Amniotic stem cell (primary cell): ENCODE results near the gene TDRD12.
"Not testable (repeated sequence)": the region's sequence is repeated elsewhere in the genome, so short reads cannot be mapped to it uniquely, and the experiment has no call there.

Experiments used
- DNase-seq: peaks from one replicate; lab custom pipeline; 2025; lab: John Stamatoyannopoulos, UW

Gene TDRD12

DNA sequence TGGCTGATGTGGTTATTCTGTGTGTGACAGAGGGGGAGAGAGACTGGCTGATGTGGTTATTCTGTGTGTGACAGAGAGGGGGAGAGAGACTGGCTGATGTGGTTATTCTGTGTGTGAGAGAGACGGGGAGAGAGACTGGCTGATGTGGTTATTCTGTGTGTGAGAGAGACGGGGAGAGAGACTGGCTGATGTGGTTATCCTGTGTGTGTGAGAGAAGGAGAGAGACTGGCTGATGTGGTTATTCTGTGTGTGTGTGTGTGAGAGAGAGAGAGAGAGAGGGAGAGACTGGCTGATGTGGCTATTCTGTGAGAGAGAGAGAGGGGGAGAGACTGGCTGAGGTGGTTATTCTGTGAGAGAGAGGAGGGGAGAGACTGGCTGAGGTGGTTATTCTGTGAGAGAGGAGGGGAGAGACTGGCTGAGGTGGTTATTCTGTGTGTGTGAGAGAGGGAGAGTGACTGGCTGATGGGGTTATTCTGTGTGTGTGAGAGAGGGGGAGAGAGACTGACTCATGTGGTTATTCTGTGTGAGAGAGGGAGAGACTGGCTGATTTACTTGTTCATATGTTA lies 27.1 kb downstream of the TDRD12 start:
- DNase-seq, result not testable (repeated sequence)

DNA sequence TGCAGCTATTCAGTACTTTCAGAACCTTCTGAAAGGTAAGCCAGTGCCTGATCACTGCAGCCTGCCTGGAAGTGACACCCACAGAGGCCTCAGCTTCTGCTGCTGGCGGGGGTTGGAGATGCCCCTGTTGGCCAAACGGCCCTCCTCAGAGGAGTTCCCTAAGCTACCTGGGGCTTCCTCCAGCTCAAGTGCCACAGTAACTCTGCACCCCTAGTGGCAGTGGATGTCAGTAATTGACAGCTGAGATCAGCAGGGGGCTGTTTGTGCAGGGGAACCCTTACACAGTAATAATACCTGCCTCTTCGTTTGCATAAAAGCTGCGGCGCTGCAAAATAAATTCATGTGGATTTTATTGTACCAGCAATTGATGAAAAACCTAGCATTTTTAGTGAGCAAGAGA lies 28.9 kb downstream of the TDRD12 start:
- DNase-seq, result no peak

- DNase-seq, result no peak
Measured at GRCh38 chr19:32748948-32749347, 29.4 kb downstream of the TDRD12 start.

DNA sequence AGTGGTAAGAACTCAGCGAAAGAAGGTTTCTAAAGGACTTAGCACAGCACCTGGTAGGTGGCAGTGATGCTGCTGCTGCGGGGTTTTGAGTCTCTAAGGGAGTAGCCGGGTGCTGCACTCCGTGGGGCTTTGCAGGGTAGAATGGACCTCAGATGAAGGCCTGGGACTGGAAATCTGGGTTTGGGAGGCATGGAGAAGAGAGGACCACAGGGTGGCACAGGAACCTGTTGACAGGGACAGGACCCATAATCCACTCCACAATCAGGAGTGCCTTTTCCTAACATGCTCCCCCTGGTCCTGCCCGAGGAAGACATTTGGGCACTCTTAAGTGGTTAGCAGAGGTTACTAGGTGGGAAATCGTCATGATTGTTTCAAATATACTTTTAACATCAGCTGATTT lies 29.8 kb downstream of the TDRD12 start:
- DNase-seq, result no peak

- no peak for DNase-seq
Measured at GRCh38 chr19:32750441-32751055, 31.0 kb downstream of the TDRD12 start.

GRCh38 chr19:32751066-32751465 lies 31.5 kb downstream of the TDRD12 start:
- no peak for DNase-seq

- DNase-seq, result no peak
Measured at GRCh38 chr19:32757189-32757588, 37.6 kb downstream of the TDRD12 start.

DNA sequence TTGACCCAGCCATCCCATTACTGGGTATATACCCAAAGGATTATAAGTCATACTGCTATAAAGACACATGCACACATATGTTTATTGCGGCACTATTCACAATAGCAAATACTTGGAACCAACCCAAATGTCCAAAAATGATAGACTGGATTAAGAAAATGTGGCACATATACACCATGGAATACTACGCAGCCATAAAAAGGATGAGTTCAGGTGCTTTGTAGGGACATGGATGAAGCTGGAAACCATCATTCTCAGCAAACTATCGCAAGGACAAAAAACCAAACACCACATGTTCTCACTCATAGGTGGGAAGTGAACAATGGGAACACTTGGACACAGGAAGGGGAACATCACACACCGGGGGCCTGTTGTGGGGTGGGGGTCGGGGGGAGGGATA lies 45.8 kb downstream of the TDRD12 start:
- not testable (repeated sequence) for DNase-seq

GRCh38 chr19:32767951-32768679 lies 48.5 kb downstream of the TDRD12 start:
- DNase-seq, result no peak

DNA sequence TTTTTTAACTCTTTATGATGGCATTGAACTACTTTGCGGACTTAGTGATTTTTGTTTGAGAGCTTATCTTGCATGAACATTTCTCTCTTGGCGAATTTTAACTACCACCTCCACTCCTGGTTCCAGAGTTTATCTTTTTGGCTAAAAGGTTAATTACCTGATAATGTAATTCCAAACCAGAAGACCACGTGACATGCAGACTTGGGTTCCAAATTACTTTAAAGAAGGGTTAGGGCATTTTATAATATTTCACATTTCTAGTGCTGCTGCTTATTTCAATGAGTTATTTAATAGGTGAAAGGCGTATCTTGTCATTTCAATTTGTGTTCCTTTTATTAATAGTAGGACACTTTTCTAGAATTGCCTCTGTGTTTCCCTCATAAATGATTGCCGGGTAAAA lies 52.0 kb downstream of the TDRD12 start:
- DNase-seq, result no peak

DNA sequence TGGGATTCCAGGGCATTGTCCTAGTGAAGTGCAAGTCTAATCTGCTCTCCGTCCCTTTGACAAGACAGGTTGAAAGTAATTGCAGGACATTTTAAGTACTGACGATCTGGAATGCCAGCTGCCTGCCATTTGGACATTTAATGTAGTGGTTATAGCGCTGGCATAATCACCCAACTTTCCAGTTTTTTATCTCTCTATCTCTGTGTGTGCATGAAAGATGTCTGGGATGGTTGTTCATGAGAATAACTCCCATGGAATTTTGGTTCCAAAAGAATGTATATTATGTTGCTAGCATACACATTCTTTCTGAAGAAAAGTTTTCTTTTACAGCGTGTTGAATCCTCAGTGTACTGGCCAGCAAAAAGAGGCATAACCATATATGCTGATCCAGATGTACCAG lies 53.6 kb downstream of the TDRD12 start:
- no peak for DNase-seq

GRCh38 chr19:32779082-32779481 lies 59.5 kb downstream of the TDRD12 start:
- no peak for DNase-seq

DNA sequence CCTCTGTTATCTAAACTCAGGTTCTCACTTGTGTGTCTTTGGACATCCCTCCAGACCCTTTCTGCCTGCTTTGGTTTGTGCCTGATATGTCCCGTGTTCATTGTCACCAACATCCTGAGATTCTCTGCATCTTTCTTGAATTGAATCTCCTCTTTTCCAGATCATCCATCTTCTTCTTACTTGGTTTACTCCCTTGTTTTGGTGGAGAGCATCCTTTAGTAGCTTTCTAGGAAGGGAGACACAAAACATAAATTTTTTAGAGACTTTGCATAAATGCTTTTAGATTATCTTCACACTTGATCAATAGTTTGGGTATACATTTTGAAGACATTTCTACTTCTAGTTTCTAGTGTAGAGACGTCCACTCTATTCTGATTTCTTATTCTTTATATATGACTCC lies 61.7 kb downstream of the TDRD12 start:
- DNase-seq, result no peak

- DNase-seq, result not testable (repeated sequence)
Measured at GRCh38 chr19:32782089-32782488, 62.5 kb downstream of the TDRD12 start.

- not testable (repeated sequence) for DNase-seq
Measured at GRCh38 chr19:32787161-32787813, 67.7 kb downstream of the TDRD12 start.

DNA sequence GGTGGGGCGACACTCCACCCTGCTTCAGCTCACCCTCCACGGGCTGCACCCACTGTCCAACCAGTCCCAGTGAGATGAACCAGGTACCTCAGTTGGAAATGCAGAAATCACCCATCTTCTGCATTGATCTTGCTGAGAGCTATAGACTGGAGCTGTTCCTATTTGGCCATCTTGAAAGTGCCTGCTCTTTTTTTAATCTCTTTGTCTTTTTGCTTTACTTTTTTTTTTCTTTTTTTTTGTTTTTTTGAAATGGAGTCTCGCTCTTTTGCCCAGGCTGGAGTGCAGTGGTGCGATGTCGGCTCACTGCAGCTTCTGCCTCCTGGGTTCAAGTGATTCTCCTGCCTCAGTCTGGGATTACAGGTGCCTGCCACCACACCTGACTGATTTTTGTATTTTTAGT lies 68.3 kb downstream of the TDRD12 start:
- not testable (repeated sequence) for DNase-seq

GRCh38 chr19:32789429-32789828 lies 69.9 kb downstream of the TDRD12 start:
- no peak for DNase-seq

DNA sequence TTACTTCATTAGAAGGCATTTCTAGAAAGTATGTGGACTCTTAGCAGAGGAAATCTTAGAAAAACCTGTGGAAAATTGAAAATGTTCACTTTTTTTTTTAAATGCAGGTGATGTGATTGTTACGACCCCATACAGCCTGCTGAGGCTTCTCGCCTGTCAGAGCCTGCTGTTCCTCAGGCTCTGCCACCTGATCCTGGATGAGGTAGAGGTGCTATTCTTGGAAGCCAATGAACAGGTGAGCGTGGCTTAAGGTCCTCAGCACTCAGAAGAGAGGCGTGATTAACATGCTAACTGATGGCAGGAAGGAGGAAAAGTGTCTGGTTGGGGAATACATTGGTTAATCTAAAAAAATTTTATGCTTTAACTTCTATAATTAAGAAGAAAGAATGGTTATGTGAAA lies 78.6 kb downstream of the TDRD12 start:
- DNase-seq, result no peak

DNA sequence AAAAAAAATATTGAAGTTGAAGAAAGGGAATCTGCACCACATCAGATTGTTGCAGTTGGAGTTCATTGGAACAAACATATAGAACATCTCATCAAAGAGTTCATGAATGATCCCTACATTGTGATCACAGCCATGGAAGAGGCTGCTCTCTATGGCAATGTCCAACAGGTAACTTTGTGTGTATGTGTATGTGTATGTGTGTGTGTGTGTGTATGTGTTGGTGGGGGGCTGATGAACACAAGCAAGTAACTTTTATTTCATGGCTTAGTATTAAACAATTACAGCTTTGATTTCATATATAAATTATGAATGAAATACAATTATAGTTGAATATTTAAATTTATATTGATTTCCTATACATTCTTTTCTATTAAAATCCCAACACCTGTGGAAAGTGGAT lies 80.6 kb downstream of the TDRD12 start:
- DNase-seq, result no peak

- DNase-seq, result no peak
Measured at GRCh38 chr19:32800754-32801153, 81.2 kb downstream of the TDRD12 start.

GRCh38 chr19:32802840-32803239 lies 83.3 kb downstream of the TDRD12 start:
- DNase-seq, result no peak

DNA sequence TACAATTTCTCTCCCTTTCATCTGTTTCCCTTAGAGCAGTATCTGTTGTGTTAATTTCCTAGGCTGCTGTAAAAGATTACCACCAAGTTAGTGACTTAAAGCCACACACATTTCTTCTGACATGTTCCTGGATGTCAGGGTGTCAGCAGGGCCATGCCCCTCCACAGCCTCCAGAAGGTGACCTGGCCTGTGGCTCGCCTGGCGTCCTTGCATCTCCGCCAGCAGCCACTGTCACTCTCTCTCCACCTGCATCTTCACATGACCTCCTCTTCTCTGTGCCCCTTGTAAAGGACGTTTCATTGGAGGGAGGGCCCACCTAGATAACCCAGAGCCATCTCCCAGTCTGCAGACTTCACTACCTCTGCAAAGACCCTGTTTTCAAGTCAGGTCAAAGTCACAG lies 88.7 kb downstream of the TDRD12 start:
- DNase-seq, result no peak

GRCh38 chr19:32809254-32809653 lies 89.7 kb downstream of the TDRD12 start:
- DNase-seq, result no peak
